AG09309 (cell line): Measurements from ENCODE around the gene RAPGEF1.

ENCODE experiments used
- DNase-seq: peaks from one replicate; pipeline ENCODE4 v3.0.0-alpha.2; 2010; ENCODE audit warnings: low read depth
- H3K4me3 ChIP-seq: 2 replicates; pipeline ENCODE4 v1.5.1; 2011; ENCODE audit warnings: mild to moderate bottlenecking, low read depth, low read length, moderate library complexity; ENCODE audit not compliant: control insufficient read depth
- CTCF ChIP-seq: IDR thresholded peaks from 2 replicates; pipeline ENCODE4 v1.5.1; 2011; ENCODE audit warnings: mild to moderate bottlenecking, low read depth, low read length, inconsistent platforms; ENCODE audit not compliant: insufficient read depth, control insufficient read depth; ENCODE audit errors: missing control alignments

RAPGEF1 gene

GRCh38 chr9:131673068-131673467 lies 66.8 kb downstream of the RAPGEF1 start:
- DNase-seq = no peak
- H3K4me3 ChIP-seq = no peak overlapping the region
- no peak for TF ChIP-seq CTCF

DNA sequence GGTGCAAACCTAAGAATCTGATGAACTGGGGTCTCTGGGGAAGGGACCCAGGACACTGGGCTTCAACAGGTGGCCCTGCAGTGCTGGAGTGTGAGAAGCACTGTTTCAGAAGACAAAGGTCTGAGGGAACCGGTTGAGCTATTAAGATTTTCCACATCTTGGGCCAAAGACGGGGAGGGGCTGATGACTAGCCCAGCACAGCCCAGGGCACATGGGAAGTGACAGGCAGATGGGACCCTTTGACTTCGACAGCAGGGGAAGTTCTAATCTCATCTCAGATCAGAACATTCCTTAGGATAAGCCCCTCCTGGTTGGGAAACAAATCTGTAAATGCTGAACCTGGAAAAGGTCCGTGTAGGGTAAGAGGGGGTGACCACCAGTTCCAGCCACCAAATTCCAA lies 67.4 kb downstream of the RAPGEF1 start:
- H3K4me3 ChIP-seq = no peak overlapping the region
- TF ChIP-seq CTCF = no peak
- no peak for DNase-seq

DNA sequence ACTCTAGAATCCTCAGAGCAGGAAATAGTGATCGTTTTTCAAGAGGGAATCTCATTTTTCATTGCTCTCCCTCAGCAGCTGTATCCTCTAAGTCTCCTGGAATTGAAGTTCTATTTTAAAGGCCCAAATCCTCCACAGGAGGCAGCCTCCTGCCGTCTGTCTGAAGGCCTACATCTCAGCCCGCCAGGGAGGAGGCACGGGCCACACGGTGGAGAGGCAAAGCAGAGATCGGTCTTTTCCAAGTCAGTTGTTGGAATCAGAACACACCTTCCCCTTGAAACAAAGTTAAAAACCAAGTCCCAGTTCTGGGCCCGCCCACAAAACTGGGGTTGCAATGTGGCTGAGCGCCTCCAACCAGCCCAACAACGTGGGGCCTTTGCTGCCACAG lies 68.7 kb downstream of the RAPGEF1 start:
- DNase-seq = no peak

GRCh38 chr9:131670247-131671132 lies 69.4 kb downstream of the RAPGEF1 start:
- DNase-seq = no peak
- H3K4me3 ChIP-seq = no peak overlapping the region
- no peak for TF ChIP-seq CTCF

More for the DNA sequence above, 68.7 kb downstream of the RAPGEF1 start:
- H3K4me3 ChIP-seq = no peak overlapping the region
- TF ChIP-seq CTCF = no peak

GRCh38 chr9:131669269-131670157 lies 70.4 kb downstream of the RAPGEF1 start:
- DNase-seq = no peak
- H3K4me3 ChIP-seq = no peak overlapping the region
- no peak for TF ChIP-seq CTCF

- H3K4me3 ChIP-seq = no peak overlapping the region
- TF ChIP-seq CTCF = no peak
- no peak for DNase-seq
These were observed 71.2 kb downstream of the RAPGEF1 start for GRCh38 chr9:131668439-131669268.
